Tibial nerve (tissue), 4 donors: ENCODE measurements around the gene NCL. TPM values are rescaled to one million over a fixed set of nuclear protein-coding genes. Genes with fewer than 3 reads are reported as not detected.
A peak's percentile ranks its signal among the peaks of the same experiment; 100 is the strongest.
"Not testable (repeated sequence)": the region's sequence is repeated elsewhere in the genome, so short reads cannot be mapped to it uniquely, and the experiment has no call there.

Source experiments
- DNase-seq, 2 donors: peaks; one replicate each; pipeline ENCODE4 v3.0.0-alpha.2; 2019; ENCODE audit warnings: low spot score in 2 of 2
- H3K27ac ChIP-seq, 4 donors: fragments of 200-600 bp; sonication (generic) in 3 of 4; one replicate each; pipeline ENCODE4 v1.5.1; 2017 to 2019; ENCODE audit warnings: mild to moderate bottlenecking in 1 of 4
- H3K27me3 ChIP-seq, 2 donors: fragments of 200-600 bp; sonication (generic) in 1 of 2; one replicate each; pipeline versions ENCODE4 v1.5.1 to v1.6.0; 2017 to 2019
- H3K36me3 ChIP-seq, 3 donors: fragments of 200-600 bp; sonication (generic); one replicate each; pipeline ENCODE4 v1.5.1; 2018 to 2019
- H3K4me1 ChIP-seq, 4 donors: fragments of 200-600 bp; sonication (generic) in 3 of 4; one replicate each; pipeline ENCODE4 v1.5.1; 2017 to 2019
- H3K4me3 ChIP-seq, 4 donors: fragments of 200-600 bp; sonication (generic) in 3 of 4; one replicate each; pipeline ENCODE4 v1.5.1; 2017 to 2019; ENCODE audit warnings: mild to moderate bottlenecking in 1 of 4, moderate library complexity in 1 of 4
- H3K9me3 ChIP-seq, 4 donors: fragments of 200-600 bp; sonication (generic) in 3 of 4; one replicate each; pipeline ENCODE4 v1.5.1; 2017 to 2019
- WGBS, 2 donors: methylation state at CpG; one replicate each; pipeline ENCODE4 v1.1.5; 2018; 5-methylcytosine and 5-hydroxymethylcytosine counted together
- small RNA-seq: library from RNA; depleted of rRNA; stranded (forward); fragments of <200 nt; gene quantifications from one replicate; pipeline ENCODE3, GENCODE V24; 2016
- total RNA-seq, 4 donors: library from RNA; depleted of rRNA; stranded (reverse); fragments of >200 nt; gene quantifications; one replicate each; pipeline ENCODE4 v1.1.0, GENCODE V29; 2016
- TF ChIP-seq, protein P1 (sequence below), 5 experiments: fragments of 200-600 bp in 3 of 5; fragments of 450-650 bp in 2 of 5; sonication (generic) in 3 of 5; IDR thresholded peaks; one replicate each; pipeline ENCODE4 v1.5.1; 2016 to 2019; ENCODE audit warnings: antibody characterized with exemption in 5 of 5, mild to moderate bottlenecking in 3 of 5, moderate library complexity in 2 of 5

The NCL gene
- total RNA-seq, 4 donors from 2014 or later: 119 to 202 (median 143) TPM

GRCh38 chr2:231405601-231406367 is 58.5 kb downstream of the NCL start:
- TF ChIP-seq, protein P1, sequence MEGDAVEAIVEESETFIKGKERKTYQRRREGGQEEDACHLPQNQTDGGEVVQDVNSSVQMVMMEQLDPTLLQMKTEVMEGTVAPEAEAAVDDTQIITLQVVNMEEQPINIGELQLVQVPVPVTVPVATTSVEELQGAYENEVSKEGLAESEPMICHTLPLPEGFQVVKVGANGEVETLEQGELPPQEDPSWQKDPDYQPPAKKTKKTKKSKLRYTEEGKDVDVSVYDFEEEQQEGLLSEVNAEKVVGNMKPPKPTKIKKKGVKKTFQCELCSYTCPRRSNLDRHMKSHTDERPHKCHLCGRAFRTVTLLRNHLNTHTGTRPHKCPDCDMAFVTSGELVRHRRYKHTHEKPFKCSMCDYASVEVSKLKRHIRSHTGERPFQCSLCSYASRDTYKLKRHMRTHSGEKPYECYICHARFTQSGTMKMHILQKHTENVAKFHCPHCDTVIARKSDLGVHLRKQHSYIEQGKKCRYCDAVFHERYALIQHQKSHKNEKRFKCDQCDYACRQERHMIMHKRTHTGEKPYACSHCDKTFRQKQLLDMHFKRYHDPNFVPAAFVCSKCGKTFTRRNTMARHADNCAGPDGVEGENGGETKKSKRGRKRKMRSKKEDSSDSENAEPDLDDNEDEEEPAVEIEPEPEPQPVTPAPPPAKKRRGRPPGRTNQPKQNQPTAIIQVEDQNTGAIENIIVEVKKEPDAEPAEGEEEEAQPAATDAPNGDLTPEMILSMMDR (IDR thresholded peaks at IDR 0.05): peak; percentile 33 to 73 (median 45)
- peaks cover 0 to 11% (median 0%) of the 10 kb centered on the region in 4 donors for H3K4me1 ChIP-seq
- H3K4me3 ChIP-seq, H3K9me3 ChIP-seq, H3K27ac ChIP-seq, DNase-seq, H3K36me3 ChIP-seq, H3K27me3 ChIP-seq: not testable (repeated sequence)
- 24 to 26% methylated on average over 16 of the region's 16 CpGs for WGBS, 2 donors

DNA sequence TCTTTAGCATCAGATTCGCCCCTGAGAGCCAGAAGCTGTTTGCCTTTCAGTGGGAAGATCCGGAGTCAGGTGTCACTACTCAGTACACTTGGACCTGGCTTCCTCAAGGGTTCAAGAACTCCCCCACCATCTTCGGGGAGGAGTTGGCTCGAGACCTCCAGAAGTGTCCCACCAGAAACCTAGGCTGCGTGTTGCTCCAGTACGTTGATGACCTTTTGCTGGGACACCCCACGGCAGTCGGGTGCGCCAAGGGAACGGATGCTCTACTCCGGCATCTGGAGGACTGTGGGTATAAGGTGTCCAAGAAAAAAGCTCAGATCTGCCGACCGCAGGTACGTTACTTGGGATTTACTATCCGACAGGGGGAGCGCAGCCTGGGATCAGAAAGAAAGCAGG is 60.1 kb downstream of the NCL start:
- H3K27ac ChIP-seq, H3K4me3 ChIP-seq, H3K9me3 ChIP-seq, H3K27me3 ChIP-seq, H3K36me3 ChIP-seq, DNase-seq: not testable (repeated sequence)
- 87 to 93% methylated on average over 14 to 15 of the region's 16 CpGs for WGBS, 2 donors
- H3K4me1 ChIP-seq: peaks cover 0 to 27% (median 13%) of the 10 kb centered on the region in 4 donors

Small RNAs within 50 kb of the gene (small RNA-seq; reads per million reads assigned to genes)
- gene RNU2-22P (not detected), gene SNORA75 (27.8 reads per million, percentile 93 among the genes with 10 or more reads in this experiment), gene SNORD20 (not detected), gene SNORD82 (2,074 reads per million, percentile 99 among the genes with 10 or more reads in this experiment)

Other genes with a start within 250 kb of the NCL start
- gene B3GNT7, start 68.8 kb downstream of the NCL start, total RNA-seq: 1 to 10 TPM; 2.6 to 3.3 (median 3.0) TPM
- 1 to 10 TPM in 1 of 4 donors, under 1 TPM in 2, not detected in 1; 0.21 to 2.5 (median 0.22) TPM for gene NMUR1, start 66.0 kb upstream of the NCL start, total RNA-seq
- not detected for gene TEX44, start 128.4 kb upstream of the NCL start, total RNA-seq
- gene PTMA, start 244.0 kb upstream of the NCL start, total RNA-seq: 1,000 to 10,000 TPM in 1 of 4 donors, 100 to 1,000 TPM in 3; 622 to 1,472 (median 817) TPM